ENCODE measurements around the gene LAIR2. TPM values are rescaled to one million over a fixed set of nuclear protein-coding genes. Genes with fewer than 3 reads are reported as not detected.
A peak's percentile ranks its signal among the peaks of the same experiment; 100 is the strongest.

Gene LAIR2
- total RNA-seq, 3 donors from 2014 or later = not detected

DNA sequence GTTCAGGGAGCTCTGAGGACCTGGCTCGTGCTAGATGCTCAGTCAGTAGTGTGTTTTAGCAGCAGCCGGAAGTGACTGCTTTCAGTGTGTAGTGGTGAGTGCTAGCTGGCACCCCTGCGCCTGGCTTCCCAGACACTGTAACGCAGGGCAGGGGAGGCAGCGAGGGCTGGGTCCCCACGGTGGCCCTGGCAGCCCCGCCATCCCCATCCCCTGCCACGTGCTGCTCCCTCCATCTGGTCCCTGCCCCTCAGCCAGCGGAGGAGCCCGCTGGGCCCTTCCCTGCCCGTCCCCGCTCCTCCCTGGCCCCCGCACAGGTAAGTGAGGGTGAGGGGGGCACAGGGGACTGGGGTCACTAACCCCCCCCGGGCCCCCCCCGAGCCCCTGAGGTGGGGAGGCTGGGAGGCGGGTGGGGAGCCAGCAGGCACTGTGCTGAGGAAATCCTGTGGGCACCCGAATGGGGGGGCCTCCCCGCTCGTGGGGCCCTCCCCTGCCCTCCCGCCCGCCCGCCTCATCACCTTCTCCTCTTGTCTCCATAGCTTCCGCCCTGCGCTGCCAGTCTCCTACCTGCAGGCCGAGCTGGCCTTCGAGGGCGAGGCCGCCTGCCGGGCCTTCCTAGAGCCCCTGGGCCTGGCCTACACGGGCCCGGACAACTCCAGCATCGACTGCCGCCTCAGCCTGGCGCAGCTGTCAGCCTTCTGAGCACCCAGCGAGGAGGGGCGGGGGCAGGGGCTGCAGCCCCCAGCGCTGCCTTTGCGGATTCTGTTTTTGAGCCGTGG lies 42.2 kb upstream of the LAIR2 start:
- Histone ChIP-seq H3K4me3 (no peak overlapping the region), H3K4me1 (ENCODE audit: low read depth) (peaks cover 39% of the 10 kb centered on the region), H3K36me3 (ENCODE audit: low read depth) (peaks cover 22% of the 10 kb centered on the region), H3K9me3 (no peaks in the 10 kb centered on the region)
- TF ChIP-seq, protein P1, sequence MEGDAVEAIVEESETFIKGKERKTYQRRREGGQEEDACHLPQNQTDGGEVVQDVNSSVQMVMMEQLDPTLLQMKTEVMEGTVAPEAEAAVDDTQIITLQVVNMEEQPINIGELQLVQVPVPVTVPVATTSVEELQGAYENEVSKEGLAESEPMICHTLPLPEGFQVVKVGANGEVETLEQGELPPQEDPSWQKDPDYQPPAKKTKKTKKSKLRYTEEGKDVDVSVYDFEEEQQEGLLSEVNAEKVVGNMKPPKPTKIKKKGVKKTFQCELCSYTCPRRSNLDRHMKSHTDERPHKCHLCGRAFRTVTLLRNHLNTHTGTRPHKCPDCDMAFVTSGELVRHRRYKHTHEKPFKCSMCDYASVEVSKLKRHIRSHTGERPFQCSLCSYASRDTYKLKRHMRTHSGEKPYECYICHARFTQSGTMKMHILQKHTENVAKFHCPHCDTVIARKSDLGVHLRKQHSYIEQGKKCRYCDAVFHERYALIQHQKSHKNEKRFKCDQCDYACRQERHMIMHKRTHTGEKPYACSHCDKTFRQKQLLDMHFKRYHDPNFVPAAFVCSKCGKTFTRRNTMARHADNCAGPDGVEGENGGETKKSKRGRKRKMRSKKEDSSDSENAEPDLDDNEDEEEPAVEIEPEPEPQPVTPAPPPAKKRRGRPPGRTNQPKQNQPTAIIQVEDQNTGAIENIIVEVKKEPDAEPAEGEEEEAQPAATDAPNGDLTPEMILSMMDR (IDR thresholded peaks at IDR 0.05) = no peak
- ATAC-seq = no peak
- peak in 1 of 3 donors; percentile 63 for DNase-seq
- intact Hi-C loops (cut with DNase I, micrococcal nuclease) = no loop called here

DNA sequence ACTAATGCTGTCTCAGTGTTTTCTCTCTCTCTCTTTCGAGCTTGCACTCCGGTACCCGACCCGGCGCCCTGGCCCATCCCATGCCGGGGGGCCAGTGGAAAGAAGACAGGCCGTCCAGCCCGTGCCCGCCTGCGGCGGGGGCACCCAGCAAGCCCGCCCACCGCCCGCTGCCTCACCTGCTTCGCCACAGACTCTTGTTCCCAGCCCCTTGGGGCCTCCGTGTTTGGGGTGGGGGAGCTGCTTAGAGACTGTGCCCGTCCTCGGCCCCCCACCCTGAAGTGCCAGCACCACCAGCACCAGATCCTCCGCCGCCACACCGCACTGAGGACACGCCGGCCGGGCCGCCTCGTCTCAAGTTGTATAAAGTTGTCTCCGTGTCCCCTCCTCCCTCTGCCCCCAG lies 41.4 kb upstream of the LAIR2 start:
- Histone ChIP-seq H3K9me3 (no peaks in the 10 kb centered on the region), H3K4me3 (no peak overlapping the region), H3K4me1 (ENCODE audit: low read depth) (peaks cover 47% of the 10 kb centered on the region), H3K36me3 (ENCODE audit: low read depth) (peaks cover 16% of the 10 kb centered on the region)
- TF ChIP-seq, protein P1 (IDR thresholded peaks at IDR 0.05) = no peak
- intact Hi-C loops (cut with DNase I, micrococcal nuclease) = no loop called here
- DNase-seq (peak in 1 of 3 donors; percentile 70), ATAC-seq (no peak)

DNA sequence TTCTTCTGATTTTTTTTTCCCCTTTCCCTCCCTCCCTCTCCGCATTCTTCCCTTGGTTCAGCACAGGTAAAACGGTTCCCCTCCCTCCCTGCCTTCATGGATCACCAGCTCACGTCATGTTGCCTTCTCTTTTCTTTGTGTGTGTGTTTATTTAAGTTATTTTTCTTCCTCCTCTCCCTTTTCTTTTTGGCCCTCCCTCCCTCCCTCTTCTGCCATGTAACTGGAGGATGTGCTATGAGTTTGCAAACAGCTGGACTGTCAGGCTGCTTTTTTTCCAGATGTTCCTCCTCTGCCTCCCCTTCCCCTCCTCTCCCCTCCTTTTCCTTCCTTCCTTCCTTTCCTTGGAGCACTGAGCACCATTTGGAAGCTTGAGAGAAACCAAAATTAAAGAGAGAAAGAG lies 41.0 kb upstream of the LAIR2 start:
- intact Hi-C loops (cut with DNase I, micrococcal nuclease) = no loop called here
- DNase-seq = no peak
- no peak for ATAC-seq
- TF ChIP-seq, protein P1 (IDR thresholded peaks at IDR 0.05) = no peak
- H3K9me3 ChIP-seq = no peaks in the 10 kb centered on the region
- H3K36me3 ChIP-seq (ENCODE audit: low read depth) = peaks cover 14% of the 10 kb centered on the region
- H3K4me1 ChIP-seq (ENCODE audit: low read depth) = peaks cover 49% of the 10 kb centered on the region
- H3K4me3 ChIP-seq = no peak overlapping the region

DNA sequence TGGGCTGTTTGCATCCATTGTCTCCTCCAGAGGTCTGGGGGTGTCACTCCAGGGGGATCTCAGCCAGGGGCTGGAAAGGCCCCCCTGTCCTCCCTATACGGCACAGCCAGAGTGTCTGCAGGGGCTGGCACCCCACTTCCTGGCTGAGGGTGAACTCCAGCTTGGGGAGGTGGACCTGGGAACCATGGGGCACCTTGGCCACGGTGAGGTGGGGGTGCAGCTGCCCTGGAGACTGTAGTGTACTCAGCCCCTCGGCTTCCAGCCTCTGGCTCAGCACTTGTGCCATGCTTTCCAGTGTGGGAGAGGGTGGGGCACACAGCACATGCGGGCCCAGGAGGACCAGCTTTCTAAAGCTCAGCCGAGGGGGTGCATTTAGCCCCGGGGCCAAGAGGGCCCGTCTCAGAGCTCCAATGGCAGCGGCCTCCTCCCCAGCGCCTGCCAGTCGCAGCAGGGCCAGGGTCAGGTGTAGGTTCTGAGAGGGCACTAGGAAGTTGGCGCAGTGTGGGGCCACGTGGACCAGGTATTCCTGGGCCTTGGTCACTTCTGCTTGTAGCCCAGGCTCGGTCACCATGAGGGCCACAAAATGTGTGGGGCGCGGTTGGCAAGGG lies 40.5 kb upstream of the LAIR2 start:
- no peaks in the 10 kb centered on the region for H3K9me3 ChIP-seq
- intact Hi-C loops (cut with DNase I, micrococcal nuclease) = no loop called here
- peaks cover 49% of the 10 kb centered on the region for H3K4me1 ChIP-seq (ENCODE audit: low read depth)
- ATAC-seq (no peak), DNase-seq (peak; percentile 58 to 74 (median 64))
- peaks cover 9% of the 10 kb centered on the region for H3K36me3 ChIP-seq (ENCODE audit: low read depth)
- TF ChIP-seq, protein P1 (IDR thresholded peaks at IDR 0.05) = no peak
- no peak overlapping the region for H3K4me3 ChIP-seq

DNA sequence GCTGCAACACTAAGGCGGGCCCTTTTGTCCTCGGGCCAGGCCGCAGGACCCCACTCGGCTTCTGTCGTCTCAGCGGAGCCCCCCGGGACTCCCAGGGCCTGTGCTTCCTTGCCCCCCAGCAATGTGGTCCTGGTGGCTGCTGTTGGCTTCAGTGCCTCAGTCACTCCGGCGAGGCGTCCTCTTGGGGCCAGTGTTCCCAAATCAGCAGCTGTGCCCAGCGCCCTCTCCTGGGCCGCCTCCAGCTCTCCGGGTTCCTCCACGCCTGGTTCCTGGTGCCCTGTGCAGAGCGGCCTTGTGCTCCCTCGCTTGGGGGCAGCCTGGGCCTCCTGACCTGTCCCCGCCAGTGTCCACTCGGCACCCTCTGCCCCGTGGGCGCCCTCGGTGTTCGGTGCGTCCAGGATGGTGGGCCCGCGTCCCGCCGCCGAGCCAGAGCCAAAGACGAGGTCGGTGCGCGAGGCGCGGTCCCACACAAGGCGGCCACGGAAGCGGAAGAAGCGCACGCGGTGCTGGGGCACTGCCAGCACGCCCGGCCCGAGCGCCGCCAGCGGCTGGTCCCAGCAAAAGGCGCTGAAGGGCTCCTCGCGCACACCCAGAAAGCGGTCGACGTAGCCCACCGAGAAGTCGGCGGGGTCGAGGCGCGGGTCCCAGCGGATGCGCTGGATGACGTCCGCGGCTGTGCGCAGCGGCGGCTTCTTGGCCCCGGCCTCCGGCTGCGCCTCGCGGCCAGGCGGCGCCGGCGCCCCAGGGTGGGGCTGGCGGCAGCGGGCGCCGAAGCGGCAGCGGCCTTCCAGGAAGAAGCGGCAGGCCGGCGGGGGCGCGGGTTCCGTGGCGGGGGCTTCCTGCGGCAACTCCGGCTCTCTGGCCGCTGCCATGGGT lies 39.7 kb upstream of the LAIR2 start:
- H3K9me3 ChIP-seq = no peaks in the 10 kb centered on the region
- intact Hi-C loops (cut with DNase I, micrococcal nuclease) = no loop called here
- peaks cover 54% of the 10 kb centered on the region for H3K4me1 ChIP-seq (ENCODE audit: low read depth)
- H3K36me3 ChIP-seq (ENCODE audit: low read depth) = peaks cover 3% of the 10 kb centered on the region
- ATAC-seq (peak; percentile 21), DNase-seq (peak; percentile 80 to 85 (median 85))
- H3K4me3 ChIP-seq = peak overlapping the region; percentile 38
- TF ChIP-seq, protein P1 (IDR thresholded peaks at IDR 0.05) = peak; percentile 14

All from mucosa of descending colon (tissue), 3 donors.